ENCODE results near the gene CASP2. TPM values are rescaled to one million over a fixed set of nuclear protein-coding genes. Genes with fewer than 3 reads are reported as not detected.

CASP2 gene
- total and polyA plus RNA-seq, 2 of the 13 experiments (the other 11 are each of a cell fraction or from before 2014, with no cell fraction given) = 10.2 to 13.7 TPM

DNA sequence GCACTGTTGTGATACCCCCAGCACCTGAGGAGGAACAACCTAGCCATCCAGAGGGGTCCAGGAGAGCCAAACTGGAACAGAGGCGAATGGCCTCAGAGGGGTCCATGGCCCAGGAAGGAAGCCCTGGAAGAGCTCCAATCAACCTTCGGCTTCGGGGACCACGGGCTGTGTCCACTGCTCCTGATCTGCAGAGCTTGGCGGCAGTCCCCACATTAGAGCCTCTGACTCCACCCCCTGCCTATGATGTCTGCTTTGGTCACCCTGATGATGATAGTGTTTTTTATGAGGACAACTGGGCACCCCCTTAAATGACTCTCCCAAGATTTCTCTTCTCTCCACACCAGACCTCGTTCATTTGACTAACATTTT is 1.6 kb upstream of the CASP2 start:
- H3K36me3 ChIP-seq (replicated peaks in 1 of 2; ENCODE audit: control insufficient read depth in 1 of 2, insufficient read depth in 2 of 2, low read length in 2 of 2) = peaks cover 0 to 4% of the 10 kb centered on the region in 2 experiments; a peak in 1 of 5 replicates
- TF ChIP-seq NCOA5 (CRISPR knock-in tag; IDR thresholded peaks at IDR 0.05) = no peak
- no peak for TF ChIP-seq PHF21A (CRISPR knock-in tag; IDR thresholded peaks at IDR 0.05)
- TF ChIP-seq ZKSCAN1 (IDR thresholded peaks at IDR 0.05; ENCODE audit: low read length) = no peak
- TF ChIP-seq ZMYM3 (CRISPR knock-in tag; IDR thresholded peaks at IDR 0.05) = no peak
- TF ChIP-seq NCOR1 (IDR thresholded peaks at IDR 0.05; ENCODE audit: borderline replicate concordance, low read length) = no peak
- no peak for TF ChIP-seq SUZ12 (IDR thresholded peaks at IDR 0.05; ENCODE audit: low read depth, low read length)
- no peak for TF ChIP-seq ATF2 (CRISPR knock-in tag; IDR thresholded peaks at IDR 0.05)
- no peak for TF ChIP-seq ZBTB4 (CRISPR knock-in tag; IDR thresholded peaks at IDR 0.05; ENCODE audit: borderline replicate concordance)
- no peak for TF ChIP-seq RFX5 (IDR thresholded peaks at IDR 0.05; ENCODE audit: low read depth, low read length)
- TF ChIP-seq, protein P1, sequence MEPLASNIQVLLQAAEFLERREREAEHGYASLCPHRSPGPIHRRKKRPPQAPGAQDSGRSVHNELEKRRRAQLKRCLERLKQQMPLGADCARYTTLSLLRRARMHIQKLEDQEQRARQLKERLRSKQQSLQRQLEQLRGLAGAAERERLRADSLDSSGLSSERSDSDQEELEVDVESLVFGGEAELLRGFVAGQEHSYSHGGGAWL (CRISPR knock-in tag; IDR thresholded peaks at IDR 0.05) = no peak
- no peak for TF ChIP-seq IKZF4 (CRISPR knock-in tag; IDR thresholded peaks at IDR 0.05; ENCODE audit: borderline replicate concordance, low read depth, not compliant biosample characterization)
- no peak for TF ChIP-seq ZFP36L1 (CRISPR knock-in tag; IDR thresholded peaks at IDR 0.05)
- TF ChIP-seq CHD4 (IDR thresholded peaks at IDR 0.05; ENCODE audit: borderline replicate concordance, low read length) = no peak
- TF ChIP-seq RFX3 (CRISPR knock-in tag; IDR thresholded peaks at IDR 0.05) = no peak
- no peak for TF ChIP-seq HDAC6 (IDR thresholded peaks at IDR 0.05; ENCODE audit: low read depth, low read length)
- no peak for TF ChIP-seq MED1 (CRISPR knock-in tag; IDR thresholded peaks at IDR 0.05)
- no peak for TF ChIP-seq ZNF383 (CRISPR knock-in tag; IDR thresholded peaks at IDR 0.05; ENCODE audit: borderline replicate concordance)
- TF ChIP-seq TOE1 (CRISPR knock-in tag; IDR thresholded peaks at IDR 0.05) = no peak
- TF ChIP-seq, protein P2, sequence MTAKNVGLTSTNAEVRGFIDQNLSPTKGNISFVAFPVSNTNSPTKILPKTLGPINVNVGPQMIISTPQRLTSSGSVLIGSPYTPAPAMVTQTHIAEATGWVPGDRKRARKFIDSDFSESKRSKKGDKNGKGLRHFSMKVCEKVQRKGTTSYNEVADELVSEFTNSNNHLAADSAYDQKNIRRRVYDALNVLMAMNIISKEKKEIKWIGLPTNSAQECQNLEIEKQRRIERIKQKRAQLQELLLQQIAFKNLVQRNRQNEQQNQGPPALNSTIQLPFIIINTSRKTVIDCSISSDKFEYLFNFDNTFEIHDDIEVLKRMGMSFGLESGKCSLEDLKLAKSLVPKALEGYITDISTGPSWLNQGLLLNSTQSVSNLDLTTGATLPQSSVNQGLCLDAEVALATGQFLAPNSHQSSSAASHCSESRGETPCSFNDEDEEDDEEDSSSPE (CRISPR knock-in tag; IDR thresholded peaks at IDR 0.05) = no peak
- no peak for TF ChIP-seq ATF7 (IDR thresholded peaks at IDR 0.05)
- no peak for TF ChIP-seq ATF7 (CRISPR knock-in tag; IDR thresholded peaks at IDR 0.05)
- peaks cover 26% of the 10 kb centered on the region for H3K79me2 ChIP-seq (ENCODE audit: insufficient read depth, low read length)
- BruUV-seq (replicated peaks) = no TSS peak
- H3K4me1 ChIP-seq (ENCODE audit: insufficient read depth, low read length) = peaks cover 65% of the 10 kb centered on the region
- no peaks in the 10 kb centered on the region; a peak in 1 of 5 replicates for H3K27me3 ChIP-seq (ENCODE audit: control insufficient read depth in 1 of 2, insufficient read depth in 2 of 2, low read length in 2 of 2)
- no peak overlapping the region for H3K4me2 ChIP-seq (ENCODE audit: low read depth, low read length)
- intact Hi-C loops (cut with micrococcal nuclease; ENCODE audit: unreplicated experiment) (no loop called here), in situ Hi-C loops (cut with HindIII; ENCODE audit: extremely low pct_ligation_motif_present, low pct_unique_long_range_greater_than_20kb) (no loop called here)
- H3K27ac ChIP-seq (ENCODE audit: extremely low read length, insufficient read depth, low read length) = no peak overlapping the region
- H3K9me3 ChIP-seq (ENCODE audit: low read length) = no peaks in the 10 kb centered on the region
- ChIA-PET CTCF (ENCODE audit: low intra/inter-chr PET ratio, low total read pairs) (no interaction called here), POLR2A (interaction anchor here (2.7 kb wide), 1 partner anchor 22 kb away, joined by 44 read pairs; the partner anchor contains the start of gene GSTK1)
- H3K9ac ChIP-seq (ENCODE audit: insufficient read depth, low read depth, low read length) = no peak overlapping the region
- no peak for ATAC-seq
- H2AFZ ChIP-seq (ENCODE audit: low read length) = no peak overlapping the region
- H4K20me1 ChIP-seq (ENCODE audit: insufficient read depth, low read length) = no peaks in the 10 kb centered on the region
- H3K4me3 ChIP-seq (replicated peaks in 1 of 3; ENCODE audit: insufficient read depth in 1 of 3, low read depth in 2 of 3, low read length in 3 of 3) = no peak overlapping the region
- no peak for FAIRE-seq
- DNase-seq (ENCODE audit: low spot score) = no peak
- 100% methylated on average over 1 of the region's 6 CpGs for WGBS (ENCODE audit: low lambda C conversion rate)
